GM21447 (cell line): Measurements from ENCODE around the gene CDR2L.
A peak's percentile ranks its signal among the peaks of the same experiment; 100 is the strongest.
"Not testable (repeated sequence)": the region's sequence is repeated elsewhere in the genome, so short reads cannot be mapped to it uniquely, and the experiment has no call there.

Experiments used
- ATAC-seq: cut with Tn5 transposase; IDR thresholded peaks from one replicate; pipeline ENCODE4 v1.9.1; 2021; ENCODE audit not compliant: unreplicated experiment

The CDR2L gene

GRCh38 chr17:75036643-75037268, 49.3 kb downstream of the CDR2L start:
- ATAC-seq: no peak

- ATAC-seq: no peak
Measured at GRCh38 chr17:75039238-75039637, 51.8 kb downstream of the CDR2L start.

GRCh38 chr17:75041656-75042280, 54.3 kb downstream of the CDR2L start:
- ATAC-seq: no peak

- ATAC-seq: not testable (repeated sequence)
Measured at GRCh38 chr17:75043789-75044188, 56.4 kb downstream of the CDR2L start.

- no peak for ATAC-seq
Measured at GRCh38 chr17:75044716-75045115, 57.3 kb downstream of the CDR2L start.

- ATAC-seq: not testable (repeated sequence)
Measured at GRCh38 chr17:75045946-75046406, 58.5 kb downstream of the CDR2L start.

GRCh38 chr17:75046407-75047289, 59.2 kb downstream of the CDR2L start, which contains the start of the genes ATP5PD and KCTD2:
TSS of gene ATP5PD (minus strand) at chr17:75046969. CDS start at chr17:75042650, 4,319 bp downstream.
TSS of gene KCTD2 (plus strand) at chr17:75047225. CDS start at chr17:75047251, 26 bp downstream.
- ATAC-seq: peak; percentile 94

GRCh38 chr17:75047398-75048098, 60.1 kb downstream of the CDR2L start:
- ATAC-seq: peak; percentile 15

- no peak for ATAC-seq
Measured at GRCh38 chr17:75048249-75048878, 60.9 kb downstream of the CDR2L start.

GRCh38 chr17:75049057-75049456, 61.6 kb downstream of the CDR2L start:
- no peak for ATAC-seq

- ATAC-seq: no peak
Measured at GRCh38 chr17:75049706-75050105, 62.3 kb downstream of the CDR2L start.

GRCh38 chr17:75051941-75052340, 64.5 kb downstream of the CDR2L start:
- ATAC-seq: no peak
